GM12801 (cell line): Measurements from ENCODE around the gene TCF7.

ENCODE experiments used
- TF ChIP-seq, protein P1 (sequence below): IDR thresholded peaks from one replicate; pipeline ENCODE4 v1.5.1; 2011; ENCODE audit warnings: control low read depth; ENCODE audit not compliant: insufficient read length; ENCODE audit errors: extremely low read depth

The TCF7 gene

DNA sequence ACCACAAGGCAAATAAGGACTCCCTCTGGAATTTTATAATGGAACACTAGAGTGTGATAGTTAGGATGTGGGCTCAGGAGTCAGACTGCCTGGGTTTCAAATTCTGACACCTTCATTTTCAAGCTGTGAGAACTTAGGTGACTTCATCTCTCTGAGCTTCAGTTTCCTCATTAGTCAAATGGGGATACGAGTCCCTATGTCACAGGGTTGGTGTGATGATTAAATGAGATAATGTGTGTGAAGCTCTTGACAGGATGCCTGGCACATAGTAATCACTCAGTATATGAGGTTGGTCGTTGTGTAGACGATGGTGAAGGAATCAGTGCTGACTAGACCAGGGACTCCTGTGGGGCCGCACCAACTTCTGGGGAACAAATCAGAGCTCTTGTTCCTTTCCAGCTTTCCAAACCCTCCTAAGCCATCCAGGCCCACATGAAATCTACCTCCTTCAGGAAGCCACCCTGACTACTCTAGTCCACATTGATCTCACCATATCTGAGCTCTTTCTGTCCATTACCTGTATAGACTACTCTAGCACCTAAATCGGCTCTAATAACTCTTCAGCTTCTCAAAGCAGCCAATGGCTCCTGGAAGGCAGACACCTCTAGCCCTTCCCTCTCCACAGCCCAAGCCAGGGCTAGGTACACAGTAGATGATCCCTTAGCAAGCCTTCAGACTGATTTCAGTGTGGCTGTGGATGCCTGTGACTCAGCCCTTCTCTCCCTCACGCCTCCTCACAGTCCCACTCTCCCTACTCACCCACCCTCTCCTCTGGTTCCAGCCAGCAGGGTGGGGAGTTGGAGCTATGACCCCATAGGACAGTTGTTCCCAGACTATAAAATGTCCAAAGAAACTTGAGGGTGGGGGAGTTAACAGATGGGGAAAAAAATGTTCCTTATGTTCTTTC is 2.5 kb upstream of the TCF7 start:
- TF ChIP-seq, protein P1, sequence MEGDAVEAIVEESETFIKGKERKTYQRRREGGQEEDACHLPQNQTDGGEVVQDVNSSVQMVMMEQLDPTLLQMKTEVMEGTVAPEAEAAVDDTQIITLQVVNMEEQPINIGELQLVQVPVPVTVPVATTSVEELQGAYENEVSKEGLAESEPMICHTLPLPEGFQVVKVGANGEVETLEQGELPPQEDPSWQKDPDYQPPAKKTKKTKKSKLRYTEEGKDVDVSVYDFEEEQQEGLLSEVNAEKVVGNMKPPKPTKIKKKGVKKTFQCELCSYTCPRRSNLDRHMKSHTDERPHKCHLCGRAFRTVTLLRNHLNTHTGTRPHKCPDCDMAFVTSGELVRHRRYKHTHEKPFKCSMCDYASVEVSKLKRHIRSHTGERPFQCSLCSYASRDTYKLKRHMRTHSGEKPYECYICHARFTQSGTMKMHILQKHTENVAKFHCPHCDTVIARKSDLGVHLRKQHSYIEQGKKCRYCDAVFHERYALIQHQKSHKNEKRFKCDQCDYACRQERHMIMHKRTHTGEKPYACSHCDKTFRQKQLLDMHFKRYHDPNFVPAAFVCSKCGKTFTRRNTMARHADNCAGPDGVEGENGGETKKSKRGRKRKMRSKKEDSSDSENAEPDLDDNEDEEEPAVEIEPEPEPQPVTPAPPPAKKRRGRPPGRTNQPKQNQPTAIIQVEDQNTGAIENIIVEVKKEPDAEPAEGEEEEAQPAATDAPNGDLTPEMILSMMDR = no peak

DNA sequence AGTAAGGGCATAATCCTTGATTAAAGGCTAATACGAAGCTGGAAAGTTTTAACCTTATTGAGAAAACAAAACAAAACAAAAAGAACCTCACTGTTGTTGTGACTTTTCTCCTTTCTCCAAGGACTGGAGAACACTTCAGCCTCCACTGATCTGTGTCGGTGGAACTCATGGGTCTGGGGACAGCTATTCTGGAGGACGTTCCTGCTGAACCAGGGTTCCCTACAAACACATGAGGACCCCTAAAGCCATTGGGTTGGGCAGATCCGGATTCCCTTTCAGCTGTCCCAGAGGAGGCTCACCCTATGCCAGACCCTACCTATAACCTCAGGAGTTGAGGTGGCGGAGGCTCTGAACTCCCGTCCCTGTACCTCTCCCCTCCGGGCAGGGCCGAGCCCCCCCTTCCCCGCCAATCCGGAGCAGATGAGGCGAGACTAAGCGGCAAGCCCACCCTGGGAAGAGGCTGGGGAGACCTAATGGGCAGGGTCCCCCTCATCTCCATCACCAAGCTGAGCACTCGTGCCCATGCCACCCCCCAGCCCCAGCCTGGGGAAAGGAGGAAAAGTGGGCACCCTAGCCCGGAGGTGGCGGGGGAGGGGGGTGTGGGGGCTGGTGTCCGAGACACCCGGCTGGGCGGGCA is 1.6 kb upstream of the TCF7 start:
- TF ChIP-seq, protein P1 = no peak

DNA sequence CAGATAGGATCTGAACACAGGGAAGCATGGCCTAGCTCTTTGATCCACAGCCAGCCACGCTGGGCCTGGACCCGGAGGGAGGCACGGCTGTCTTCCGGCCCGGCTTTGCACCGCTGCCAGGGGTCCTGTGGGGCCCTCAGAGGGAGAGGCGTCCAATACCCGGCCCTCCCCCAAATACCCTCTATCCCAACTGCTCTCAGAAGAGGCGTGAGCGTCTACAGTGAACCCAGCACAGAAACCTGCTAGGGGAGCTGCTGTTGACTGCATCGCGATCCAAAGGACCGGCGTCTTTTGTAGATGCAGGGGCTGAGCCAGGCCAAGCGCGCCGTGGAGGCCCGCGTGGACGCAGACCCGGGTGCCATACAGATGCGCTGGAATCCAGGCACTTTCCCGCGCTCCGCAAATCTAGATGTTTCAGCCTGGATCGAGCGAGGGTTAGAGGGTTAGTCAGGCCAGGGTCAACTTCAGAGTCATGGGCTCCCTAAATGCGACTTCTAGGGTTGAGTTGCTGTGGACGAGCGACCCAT is 1.1 kb upstream of the TCF7 start:
- TF ChIP-seq, protein P1 = no peak

DNA sequence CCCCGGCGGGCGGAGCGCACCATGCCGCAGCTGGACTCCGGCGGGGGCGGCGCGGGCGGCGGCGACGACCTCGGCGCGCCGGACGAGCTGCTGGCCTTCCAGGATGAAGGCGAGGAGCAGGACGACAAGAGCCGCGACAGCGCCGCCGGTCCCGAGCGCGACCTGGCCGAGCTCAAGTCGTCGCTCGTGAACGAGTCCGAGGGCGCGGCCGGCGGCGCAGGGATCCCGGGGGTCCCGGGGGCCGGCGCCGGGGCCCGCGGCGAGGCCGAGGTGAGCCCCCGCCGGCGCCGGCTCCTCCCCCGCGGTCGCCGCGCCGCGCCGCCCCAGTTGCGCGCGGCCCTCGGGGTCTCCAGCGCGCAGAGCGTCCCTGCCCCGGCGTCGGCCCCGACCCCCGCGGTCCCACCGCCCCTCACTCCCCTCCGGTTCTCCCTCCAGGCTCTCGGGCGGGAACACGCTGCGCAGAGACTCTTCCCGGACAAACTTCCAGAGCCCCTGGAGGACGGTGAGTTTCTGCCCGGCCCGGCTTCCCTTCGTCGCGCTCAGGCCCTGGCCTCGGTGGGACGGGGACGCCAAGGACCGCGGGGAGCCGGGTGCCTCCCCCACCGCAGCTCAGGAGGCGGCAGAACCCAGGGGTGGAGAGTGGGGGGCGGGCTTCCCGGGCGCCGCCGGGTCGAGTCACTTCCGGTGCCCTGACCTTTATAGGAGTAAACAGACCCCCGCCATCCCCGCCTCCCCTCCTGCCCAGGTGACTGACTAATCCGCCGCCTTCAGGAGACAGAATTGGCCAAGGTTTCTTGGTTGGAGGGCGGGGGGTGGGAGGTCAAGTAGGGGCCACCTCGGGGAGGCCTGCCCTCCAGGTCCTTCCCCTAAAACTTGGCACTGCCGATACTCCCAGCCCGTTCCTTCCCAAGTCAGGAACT is 665 bp downstream of the TCF7 start:
- TF ChIP-seq, protein P1 = no peak

DNA sequence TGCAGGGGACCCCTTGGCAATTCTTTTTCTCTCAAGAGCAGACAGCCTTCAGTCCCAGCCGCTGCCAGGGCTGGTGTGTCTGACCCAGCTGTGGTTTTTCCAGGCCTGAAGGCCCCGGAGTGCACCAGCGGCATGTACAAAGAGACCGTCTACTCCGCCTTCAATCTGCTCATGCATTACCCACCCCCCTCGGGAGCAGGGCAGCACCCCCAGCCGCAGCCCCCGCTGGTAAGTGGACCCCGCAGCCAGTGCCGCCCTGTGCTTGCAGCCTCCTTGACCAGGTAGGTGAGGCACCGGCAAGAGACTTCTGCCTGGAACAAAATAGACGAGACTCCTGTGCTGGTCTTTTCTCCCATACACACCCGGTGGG is 1.3 kb downstream of the TCF7 start:
- TF ChIP-seq, protein P1 = no peak

DNA sequence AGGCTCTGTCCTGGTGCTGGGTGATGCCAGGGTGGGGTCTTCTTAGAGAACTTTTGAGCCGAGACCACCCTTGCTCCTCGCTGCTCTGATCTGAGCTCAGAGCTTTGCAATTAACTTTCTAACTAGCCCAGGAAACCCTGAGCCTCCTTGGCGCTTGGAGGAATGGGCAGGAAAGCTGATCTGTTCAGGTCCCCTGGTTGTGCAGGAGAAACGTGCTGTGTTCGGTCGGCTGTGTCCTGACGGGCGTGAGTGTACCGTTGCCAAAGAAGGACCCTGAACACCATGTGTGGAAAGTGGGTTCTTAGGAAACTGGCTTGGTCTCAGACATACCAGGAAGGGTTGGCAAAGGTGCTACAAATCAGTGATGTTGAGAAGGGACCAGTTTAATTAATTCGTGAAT is 1.8 kb downstream of the TCF7 start:
- TF ChIP-seq, protein P1 = no peak
